GM23248 (cell line): ENCODE measurements around the gene NUFIP1. TPM values are rescaled to one million over a fixed set of nuclear protein-coding genes. Genes with fewer than 3 reads are reported as not detected.

Experiments
- DNase-seq: peaks from one replicate; pipeline ENCODE4 v3.0.0-alpha.2; 2015
- H2AFZ ChIP-seq: fragments of 200-600 bp; sonication (generic); 2 replicates; pipeline ENCODE4 v1.6.1; 2016; ENCODE audit warnings: antibody characterized with exemption
- H3F3A ChIP-seq: fragments of 200-600 bp; sonication (generic); 2 replicates; pipeline ENCODE4 v1.6.1; 2016; ENCODE audit warnings: mild to moderate bottlenecking, antibody characterized with exemption, mixed run types; ENCODE audit not compliant: insufficient read depth
- H3K27ac ChIP-seq: fragments of 200-600 bp; sonication (generic); 2 replicates; pipeline ENCODE4 v1.5.1; 2016; ENCODE audit warnings: mild to moderate bottlenecking
- H3K27me3 ChIP-seq: fragments of 200-600 bp; sonication (generic); replicated peaks from 2 replicates; pipeline ENCODE4 v1.6.1; 2016; ENCODE audit warnings: mild to moderate bottlenecking; ENCODE audit not compliant: insufficient read depth
- H3K36me3 ChIP-seq: fragments of 200-600 bp; sonication (generic); 2 replicates; pipeline ENCODE4 v1.6.1; 2016; ENCODE audit warnings: low read depth, mild to moderate bottlenecking
- H3K4me1 ChIP-seq: fragments of 200-600 bp; sonication (generic); 2 replicates; pipeline ENCODE4 v1.6.1; 2016; ENCODE audit warnings: mild to moderate bottlenecking; ENCODE audit not compliant: insufficient read depth
- H3K4me2 ChIP-seq: fragments of 200-600 bp; sonication (generic); one replicate; pipeline ENCODE4 v1.6.1; 2016; ENCODE audit warnings: mild to moderate bottlenecking; ENCODE audit not compliant: unreplicated experiment
- H3K4me3 ChIP-seq: fragments of 200-600 bp; sonication (generic); 2 replicates; pipeline ENCODE4 v1.5.1; 2016; ENCODE audit warnings: mild to moderate bottlenecking
- H3K79me2 ChIP-seq: fragments of 200-600 bp; sonication (generic); 2 replicates; pipeline ENCODE4 v1.6.1; 2016; ENCODE audit warnings: mild to moderate bottlenecking; ENCODE audit not compliant: insufficient read depth
- H3K9ac ChIP-seq: fragments of 200-600 bp; sonication (generic); 2 replicates; pipeline ENCODE4 v1.6.1; 2016; ENCODE audit warnings: mild to moderate bottlenecking
- H3K9me2 ChIP-seq: fragments of 200-600 bp; sonication (generic); 2 replicates; pipeline ENCODE4 v1.6.1; 2016; ENCODE audit warnings: mixed run types, mild to moderate bottlenecking, moderate library complexity; ENCODE audit not compliant: insufficient read depth
- H3K9me3 ChIP-seq: fragments of 200-600 bp; sonication (generic); one replicate; pipeline ENCODE4 v1.6.1; 2017; ENCODE audit warnings: low read depth
- H4K20me1 ChIP-seq: fragments of 200-600 bp; sonication (generic); 2 replicates; pipeline ENCODE4 v1.6.0; 2016; ENCODE audit not compliant: insufficient read depth
- EZH2 ChIP-seq: fragments of 200-600 bp; sonication (generic); IDR thresholded peaks from 2 replicates; pipeline ENCODE4 v1.6.1; 2018; ENCODE audit warnings: antibody characterized with exemption, mild to moderate bottlenecking; ENCODE audit not compliant: insufficient read depth, poor library complexity, severe bottlenecking
- EZH2phosphoT487 ChIP-seq: fragments of 200-600 bp; sonication (generic); IDR thresholded peaks from 2 replicates; pipeline ENCODE4 v1.6.1; 2018; ENCODE audit warnings: antibody characterized with exemption, moderate library complexity, mild to moderate bottlenecking, low read depth; ENCODE audit not compliant: insufficient read depth
- WGBS, 2 experiments: methylation state at CpG; one replicate each; pipeline ENCODE4 v1.1.6; 2015 to 2017; ENCODE audit warnings: low lambda C conversion rate in 2 of 2, low coverage in 1 of 2; ENCODE audit errors: missing lambda C conversion rate in 2 of 2; 5-methylcytosine and 5-hydroxymethylcytosine counted together
- in situ Hi-C: fragments of 300-500 bp; cut with MboI; formaldehyde crosslinking; loops from 2 replicates; pipeline ENCODE4 v1.15.0; 2020
- polyA plus RNA-seq: library from polyadenylated mRNA; unstranded; fragments of >200 nt; fragmentation: Nextera tagmentation; extraction: Ambion mirVana; gene quantifications from 2 replicates; pipeline ENCODE4 v1.2.1, GENCODE V29; 2016
- total RNA-seq: library from RNA; depleted of rRNA; stranded (reverse); fragments of >200 nt; shearing (Covaris generic); gene quantifications from 2 replicates; pipeline ENCODE4 v1.2.3, GENCODE V29; 2014

Gene NUFIP1
- total and polyA plus RNA-seq, 2 experiments from 2014 or later: 1.3 to 5.5 TPM

DNA sequence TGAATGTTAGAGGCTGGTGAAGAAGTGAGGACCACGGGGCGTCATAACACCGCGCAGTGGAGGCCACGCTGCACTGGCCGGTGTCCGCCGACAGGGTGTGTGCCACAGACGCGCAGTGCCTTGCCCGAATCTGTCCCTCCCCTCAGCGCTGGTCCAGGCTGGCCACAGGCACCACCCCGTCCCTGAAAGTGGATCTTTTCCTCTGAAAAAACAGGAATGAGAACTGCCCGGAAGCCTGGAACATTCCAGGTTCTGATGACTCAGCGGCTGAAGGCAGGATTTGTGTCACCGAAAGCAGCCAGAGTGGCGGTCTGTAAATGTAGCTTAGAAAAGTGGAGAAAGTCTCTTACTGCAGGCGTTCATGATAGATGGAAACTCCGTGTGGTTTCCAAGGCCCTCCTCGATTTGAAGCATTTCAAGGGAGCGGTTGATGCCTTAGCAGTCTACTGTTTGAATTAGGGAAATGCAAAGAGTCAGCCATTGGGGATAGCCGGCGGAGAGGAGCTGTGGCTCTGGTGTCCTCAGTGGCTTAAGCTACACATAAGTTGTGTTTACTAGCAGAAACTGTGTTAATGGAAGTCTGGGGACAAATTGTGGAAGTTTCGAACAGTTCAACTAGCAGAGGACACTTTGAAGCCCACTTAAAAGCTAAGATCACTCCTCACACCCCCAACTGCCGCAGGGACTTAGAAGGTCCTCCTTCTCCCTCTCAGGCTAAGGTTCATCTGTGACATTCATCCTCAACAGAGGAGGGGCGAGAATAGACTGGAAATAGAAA lies 70.8 kb downstream of the NUFIP1 start:
- DNase-seq: peak; percentile 98

DNA sequence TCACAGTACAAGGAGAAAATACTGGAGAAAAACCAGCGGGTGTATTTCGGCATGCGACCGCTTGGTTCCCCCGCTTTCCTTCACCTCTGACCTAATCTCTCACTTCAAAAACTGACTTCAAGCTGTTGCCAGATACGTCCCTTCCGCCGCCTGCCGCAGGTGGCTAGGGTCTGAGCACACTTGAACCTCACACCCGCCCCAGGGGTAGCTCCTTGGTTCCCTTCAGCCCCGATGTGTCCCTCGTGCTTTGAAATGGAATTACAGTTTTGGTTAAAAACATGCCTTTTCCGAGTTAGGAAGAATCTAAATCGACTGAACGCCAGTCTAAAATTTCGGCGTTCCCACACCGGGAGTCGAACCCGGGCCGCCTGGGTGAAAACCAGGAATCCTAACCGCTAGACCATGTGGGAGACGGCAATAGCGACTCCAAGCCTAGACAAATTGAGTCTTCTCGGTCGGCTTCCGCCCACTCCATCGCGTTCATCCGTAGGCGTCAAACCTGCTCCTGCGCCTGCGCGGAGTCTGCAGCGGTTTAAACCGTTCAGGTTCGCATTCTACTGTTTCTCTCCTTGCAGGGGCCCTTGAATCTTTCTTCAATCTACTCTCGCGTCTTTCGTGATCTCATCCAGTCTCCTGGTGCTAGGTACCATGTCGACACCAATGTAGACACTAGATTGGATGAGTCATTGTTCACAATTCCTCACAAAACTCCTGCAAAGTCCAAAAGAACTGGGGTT lies 71.5 kb downstream of the NUFIP1 start:
- H3K4me2 ChIP-seq: peak overlapping the region; percentile 86
- peaks cover 38% of the 10 kb centered on the region for H3F3A ChIP-seq
- H3K79me2 ChIP-seq: no peaks in the 10 kb centered on the region
- H3K9me3 ChIP-seq: no peaks in the 10 kb centered on the region
- H3K9ac ChIP-seq: peak overlapping the region; percentile 93
- in situ Hi-C loops: no loop called here
- H2AFZ ChIP-seq: peak overlapping the region; percentile 96
- TF ChIP-seq EZH2 (no peak), EZH2phosphoT487 (no peak)
- peak; percentile 95 for DNase-seq
- peak overlapping the region; percentile 79 for H3K4me3 ChIP-seq
- H3K4me1 ChIP-seq: peaks cover 23% of the 10 kb centered on the region
- H3K27ac ChIP-seq: peak overlapping the region; percentile 98
- H4K20me1 ChIP-seq: no peaks in the 10 kb centered on the region
- no peaks in the 10 kb centered on the region for H3K27me3 ChIP-seq
- H3K9me2 ChIP-seq: no peaks in the 10 kb centered on the region
- H3K36me3 ChIP-seq: no peaks in the 10 kb centered on the region
- 0% methylated on average over 41 of the region's 41 CpGs for WGBS, 2 experiments

More for the DNA sequence above, 70.8 kb downstream of the NUFIP1 start:
- Histone ChIP-seq H3K4me2 (peak overlapping the region; percentile 86), H3K36me3 (no peaks in the 10 kb centered on the region), H4K20me1 (no peaks in the 10 kb centered on the region), H3K4me1 (peaks cover 24% of the 10 kb centered on the region), H3K27me3 (no peaks in the 10 kb centered on the region), H3K79me2 (no peaks in the 10 kb centered on the region), H3K4me3 (peak overlapping the region; percentile 79), H2AFZ (peak overlapping the region; percentile 96), H3F3A (peaks cover 43% of the 10 kb centered on the region), H3K27ac (peak overlapping the region; percentile 98), H3K9me2 (no peaks in the 10 kb centered on the region), H3K9me3 (no peaks in the 10 kb centered on the region), H3K9ac (peak overlapping the region; percentile 93)
- WGBS, 2 experiments: 6% methylated on average over 26 of the region's 26 CpGs
- in situ Hi-C loops: no loop called here
- no peak for TF ChIP-seq EZH2
- TF ChIP-seq EZH2phosphoT487: no peak

DNA sequence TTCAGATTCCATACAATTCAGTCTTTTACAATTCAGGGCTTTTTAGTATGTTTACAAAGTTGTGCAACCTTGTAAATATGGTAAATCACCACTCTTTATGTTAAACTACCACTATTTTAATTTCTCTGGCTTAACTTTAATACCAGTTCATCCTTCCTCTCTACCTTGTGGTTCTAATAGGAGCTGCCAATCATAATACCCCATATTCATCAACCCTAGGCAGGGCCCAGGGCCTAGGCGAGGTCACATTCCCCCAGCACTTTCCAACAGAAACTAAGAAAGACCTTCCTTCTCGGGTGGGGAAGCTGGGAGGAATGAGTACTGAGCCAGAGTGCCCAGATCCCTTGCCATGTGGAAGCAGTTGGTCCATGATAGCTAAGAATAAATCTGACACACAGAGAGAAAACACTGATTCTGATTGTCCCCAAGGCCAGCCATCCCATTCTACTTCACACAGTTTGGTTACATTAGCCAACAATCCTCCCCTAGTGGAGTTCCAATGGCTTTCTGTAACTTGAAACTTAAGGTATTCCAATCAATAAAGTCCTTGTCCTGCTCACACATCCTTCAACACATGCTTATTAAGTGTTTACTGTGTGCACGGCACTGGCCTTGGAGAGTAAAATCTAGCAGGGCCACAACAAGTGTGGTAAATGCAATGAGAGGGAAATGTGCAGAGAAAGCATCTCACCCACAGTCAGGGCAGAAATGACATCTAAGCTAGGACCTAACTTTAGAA lies 76.8 kb downstream of the NUFIP1 start:
- H3K27me3 ChIP-seq: no peaks in the 10 kb centered on the region
- H3F3A ChIP-seq: peaks cover 6% of the 10 kb centered on the region
- H3K4me2 ChIP-seq: no peak overlapping the region
- H3K4me3 ChIP-seq: no peak overlapping the region
- TF ChIP-seq EZH2 (no peak), EZH2phosphoT487 (no peak)
- no peaks in the 10 kb centered on the region for H3K9me3 ChIP-seq
- H3K27ac ChIP-seq: no peak overlapping the region
- no peak for DNase-seq
- no peaks in the 10 kb centered on the region for H3K4me1 ChIP-seq
- no peaks in the 10 kb centered on the region for H4K20me1 ChIP-seq
- no peaks in the 10 kb centered on the region for H3K36me3 ChIP-seq
- WGBS, 2 experiments: 63% methylated on average over 3 of the region's 3 CpGs
- no peak overlapping the region for H2AFZ ChIP-seq
- H3K9ac ChIP-seq: no peak overlapping the region
- H3K79me2 ChIP-seq: no peaks in the 10 kb centered on the region
- in situ Hi-C loops: no loop called here
- H3K9me2 ChIP-seq: no peaks in the 10 kb centered on the region

DNA sequence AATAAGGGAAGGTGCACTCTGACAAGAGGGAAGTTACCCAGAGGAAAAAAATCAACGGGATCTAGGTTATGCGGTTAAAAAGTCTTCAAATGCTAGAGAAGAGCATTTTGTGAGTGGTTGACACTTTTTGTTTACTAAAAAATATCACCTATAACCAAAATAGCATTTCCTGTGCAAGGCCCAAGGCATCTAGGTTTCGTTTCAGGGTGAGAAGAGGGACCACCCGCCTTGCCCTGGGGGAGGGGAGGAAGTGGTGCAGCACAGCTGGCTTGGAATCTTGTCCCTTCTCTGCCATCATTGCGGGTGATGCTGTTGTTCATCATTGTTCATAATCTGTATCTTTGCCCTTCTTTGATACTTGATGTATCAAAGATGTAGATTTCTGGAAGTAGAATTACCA lies 80.6 kb downstream of the NUFIP1 start:
- H3K9ac ChIP-seq: no peak overlapping the region
- no peak overlapping the region for H3K27ac ChIP-seq
- TF ChIP-seq EZH2: no peak
- no peak for TF ChIP-seq EZH2phosphoT487
- H2AFZ ChIP-seq: no peak overlapping the region
- no peaks in the 10 kb centered on the region for H3K36me3 ChIP-seq
- H3K4me1 ChIP-seq: peaks cover 30% of the 10 kb centered on the region
- H3K27me3 ChIP-seq: no peaks in the 10 kb centered on the region
- no peak overlapping the region for H3K4me3 ChIP-seq
- H3K4me2 ChIP-seq: no peak overlapping the region
- no peaks in the 10 kb centered on the region for H3K79me2 ChIP-seq
- no peak for DNase-seq
- in situ Hi-C loops: no loop called here
- no peaks in the 10 kb centered on the region for H4K20me1 ChIP-seq
- no peaks in the 10 kb centered on the region for H3K9me3 ChIP-seq
- H3K9me2 ChIP-seq: no peaks in the 10 kb centered on the region
- 0 out of 2 replicates have a peak, but pooled peaks cover 17% of the 10 kb centered on the region for H3F3A ChIP-seq
- WGBS, 2 experiments: 73 to 79% methylated on average over 5 of the region's 5 CpGs
